PC-9 (cell line): ENCODE measurements around the gene TNFAIP1.
"Not testable (repeated sequence)": the region's sequence is repeated elsewhere in the genome, so short reads cannot be mapped to it uniquely, and the experiment has no call there.

Experiments
- EZH2 ChIP-seq: fragments of 200-600 bp; sonication (generic); IDR thresholded peaks from 2 replicates; pipeline ENCODE4 v1.8.0; 2017; ENCODE audit warnings: antibody characterized with exemption, low read depth
- TF ChIP-seq, protein P1 (sequence below): fragments of 200-600 bp; sonication (generic); conservative IDR thresholded peaks from 2 replicates; pipeline ENCODE4 v1.6.1; 2017; ENCODE audit warnings: mixed run types, antibody characterized with exemption, mild to moderate bottlenecking, moderate library complexity

DNA sequence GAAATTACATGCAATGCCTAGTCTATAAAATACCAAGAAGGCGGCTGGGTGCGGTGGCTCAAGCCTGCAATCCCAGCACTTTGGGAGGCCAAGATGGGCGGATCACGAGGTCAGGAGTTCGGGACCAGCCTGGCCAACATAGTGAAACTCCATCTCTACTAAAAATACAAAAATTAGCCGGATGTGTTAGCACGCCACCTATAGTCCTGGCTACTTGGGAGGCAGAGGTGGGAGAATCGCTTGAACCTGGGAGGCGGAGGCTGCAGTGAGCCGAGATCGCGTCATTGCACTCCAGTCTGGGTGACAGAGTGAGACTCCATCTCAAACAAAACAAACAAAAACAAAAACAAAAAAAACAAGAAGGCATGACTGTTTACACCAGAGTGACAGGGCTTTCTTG is 42.7 kb upstream of the TNFAIP1 start:
- TF ChIP-seq, protein P1, sequence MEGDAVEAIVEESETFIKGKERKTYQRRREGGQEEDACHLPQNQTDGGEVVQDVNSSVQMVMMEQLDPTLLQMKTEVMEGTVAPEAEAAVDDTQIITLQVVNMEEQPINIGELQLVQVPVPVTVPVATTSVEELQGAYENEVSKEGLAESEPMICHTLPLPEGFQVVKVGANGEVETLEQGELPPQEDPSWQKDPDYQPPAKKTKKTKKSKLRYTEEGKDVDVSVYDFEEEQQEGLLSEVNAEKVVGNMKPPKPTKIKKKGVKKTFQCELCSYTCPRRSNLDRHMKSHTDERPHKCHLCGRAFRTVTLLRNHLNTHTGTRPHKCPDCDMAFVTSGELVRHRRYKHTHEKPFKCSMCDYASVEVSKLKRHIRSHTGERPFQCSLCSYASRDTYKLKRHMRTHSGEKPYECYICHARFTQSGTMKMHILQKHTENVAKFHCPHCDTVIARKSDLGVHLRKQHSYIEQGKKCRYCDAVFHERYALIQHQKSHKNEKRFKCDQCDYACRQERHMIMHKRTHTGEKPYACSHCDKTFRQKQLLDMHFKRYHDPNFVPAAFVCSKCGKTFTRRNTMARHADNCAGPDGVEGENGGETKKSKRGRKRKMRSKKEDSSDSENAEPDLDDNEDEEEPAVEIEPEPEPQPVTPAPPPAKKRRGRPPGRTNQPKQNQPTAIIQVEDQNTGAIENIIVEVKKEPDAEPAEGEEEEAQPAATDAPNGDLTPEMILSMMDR: not testable (repeated sequence)
- not testable (repeated sequence) for TF ChIP-seq EZH2
